Amygdala (tissue), 56 donors: ENCODE results near the gene NTRK3.
A peak's percentile ranks its signal among the peaks of the same experiment; 100 is the strongest.

Experiments
- DNase-seq, 56 donors: peaks; one replicate each; lab custom pipeline; 2025; lab: John Stamatoyannopoulos, UW

Gene NTRK3

DNA sequence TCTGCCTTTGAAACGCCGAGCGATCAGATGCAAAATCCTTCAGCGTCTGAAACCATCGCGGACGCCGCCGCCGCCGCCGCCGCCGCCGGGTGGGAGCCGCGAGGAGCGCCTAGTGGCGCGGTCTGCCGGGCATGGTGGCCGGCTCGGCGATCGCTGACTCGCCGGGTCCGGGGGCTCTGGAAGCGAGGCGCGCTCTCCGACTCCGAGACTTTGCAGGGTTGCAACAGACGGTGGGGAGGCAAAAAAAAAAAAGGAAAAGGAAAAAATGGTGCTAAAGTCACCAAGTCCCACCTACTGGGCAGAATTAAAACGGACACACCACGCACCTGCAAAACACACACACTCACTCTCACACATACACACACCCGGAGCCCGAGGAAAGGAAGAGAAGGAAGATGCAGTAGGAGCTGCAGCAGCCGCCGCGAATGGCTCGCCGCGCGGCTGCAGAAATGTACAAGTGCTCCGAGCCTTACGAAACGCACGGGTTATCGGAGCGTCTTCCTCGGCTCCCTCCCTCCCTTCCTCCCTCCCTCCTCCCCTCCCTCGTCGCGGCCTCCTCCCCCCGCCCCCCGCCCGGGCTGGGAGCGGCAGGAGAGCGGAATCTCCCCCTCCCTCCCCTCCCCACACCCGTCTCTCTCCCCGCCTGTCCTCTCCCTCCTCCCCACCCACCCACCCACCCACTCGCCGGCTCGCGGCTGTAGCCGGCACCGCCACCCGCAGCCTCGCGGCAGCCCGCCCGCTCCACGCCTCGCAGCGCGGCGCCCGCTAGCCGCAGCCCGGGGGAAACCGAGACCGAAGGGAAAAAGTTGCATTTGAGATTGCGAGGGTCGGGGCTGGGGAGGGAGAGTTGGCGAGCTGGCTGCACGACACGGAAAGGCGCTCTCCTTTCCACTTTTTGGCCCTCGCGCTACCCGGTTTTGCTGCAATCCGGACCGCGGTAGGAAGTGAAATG lies at the start of gene NTRK3:
Gene NTRK3, minus strand, starts transcription at position 461 of the 952 bp plus-strand sequence. CDS start 586 bp downstream, outside the sequence.
- DNase-seq, result peak in 40 of 56 donors; percentile 19 to 75 (median 52)

DNA sequence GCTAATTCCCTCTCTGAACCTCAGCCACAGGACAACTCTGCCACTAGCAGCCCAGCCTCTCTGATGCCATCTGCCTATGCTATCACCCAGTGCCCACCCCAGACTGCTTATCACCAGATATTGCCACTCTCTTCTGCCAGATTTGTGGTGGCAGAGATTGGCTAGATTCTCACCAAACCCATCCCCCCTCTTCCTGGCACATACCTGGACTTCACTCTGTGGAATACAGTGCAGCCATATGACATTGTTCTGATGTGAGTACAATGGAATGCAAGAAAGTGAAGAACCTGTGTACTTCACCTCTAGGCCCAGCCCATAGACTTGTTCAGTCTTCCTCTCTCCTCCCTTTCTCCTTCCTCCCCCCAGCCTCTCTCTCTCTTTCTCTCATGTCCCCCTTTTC lies 46.9 kb upstream of the NTRK3 start:
- no peak for DNase-seq

DNA sequence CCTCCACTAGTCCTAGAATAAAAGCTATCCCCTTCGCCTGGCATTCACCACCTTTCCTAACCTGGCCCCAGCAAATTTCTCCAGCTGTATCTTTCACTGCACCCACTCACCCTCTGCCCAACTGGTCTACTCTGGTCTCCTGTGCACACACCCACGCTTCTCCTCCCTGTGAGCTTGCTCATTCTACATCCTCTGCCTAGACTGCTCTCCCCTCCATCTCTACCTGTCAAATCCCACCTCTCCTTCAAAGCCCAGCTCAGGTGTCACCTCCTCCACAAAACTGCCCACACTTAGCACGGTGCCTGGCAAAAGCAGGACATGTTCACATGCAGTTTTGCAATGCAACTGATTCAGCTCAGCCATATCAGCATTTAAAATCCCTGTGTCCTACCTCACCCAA lies 45.8 kb upstream of the NTRK3 start:
- DNase-seq, result peak in 10 of 56 donors; percentile 5 to 43 (median 16)

GRCh38 chr15:88301311-88301710 lies 44.8 kb upstream of the NTRK3 start:
- no peak for DNase-seq

DNA sequence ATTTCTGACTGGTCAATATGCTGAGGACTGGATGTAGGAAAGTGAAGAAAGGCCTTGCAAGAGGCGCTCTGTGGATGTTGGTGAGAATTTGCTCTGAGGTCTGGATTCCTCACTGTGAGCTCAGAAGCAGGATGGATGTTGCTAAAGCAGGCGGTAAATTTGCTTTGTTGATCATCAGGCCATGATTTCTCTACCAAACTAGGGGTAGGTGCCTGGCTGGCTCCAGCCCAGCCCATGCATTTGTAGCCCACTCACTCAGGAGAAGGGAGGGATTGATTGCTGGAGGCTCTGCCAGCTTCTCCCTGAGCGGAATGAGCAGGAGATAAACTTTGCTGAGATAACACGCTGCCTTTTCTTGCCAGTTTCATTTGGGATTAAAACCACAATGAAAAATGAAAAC lies 44.3 kb upstream of the NTRK3 start:
- no peak for DNase-seq

DNA sequence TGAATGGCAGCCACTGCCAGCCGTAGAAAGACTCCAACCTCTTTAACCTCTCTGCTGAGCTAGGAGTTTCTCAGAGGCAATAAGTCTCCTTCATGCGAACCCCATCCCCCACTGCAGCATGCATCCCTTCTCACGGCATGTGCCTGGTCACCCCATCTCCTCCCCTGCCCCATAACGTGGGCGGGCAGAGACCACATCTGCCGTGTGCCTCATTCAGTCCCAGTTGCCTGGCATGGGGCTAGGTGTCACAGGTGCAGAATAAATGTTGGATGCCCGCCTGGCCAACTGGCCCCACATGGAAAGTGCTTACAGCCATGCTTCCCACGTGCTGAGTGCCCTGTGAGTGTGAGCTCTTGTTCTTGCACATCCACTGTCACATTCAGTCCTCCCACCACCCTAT lies 43.5 kb upstream of the NTRK3 start:
- no peak for DNase-seq

GRCh38 chr15:88299497-88299896 lies 43.0 kb upstream of the NTRK3 start:
- DNase-seq, result no peak

- DNase-seq, result no peak
Measured at GRCh38 chr15:88288661-88289060, 32.1 kb upstream of the NTRK3 start.

- no peak for DNase-seq
Measured at GRCh38 chr15:88288206-88288605, 31.7 kb upstream of the NTRK3 start.

DNA sequence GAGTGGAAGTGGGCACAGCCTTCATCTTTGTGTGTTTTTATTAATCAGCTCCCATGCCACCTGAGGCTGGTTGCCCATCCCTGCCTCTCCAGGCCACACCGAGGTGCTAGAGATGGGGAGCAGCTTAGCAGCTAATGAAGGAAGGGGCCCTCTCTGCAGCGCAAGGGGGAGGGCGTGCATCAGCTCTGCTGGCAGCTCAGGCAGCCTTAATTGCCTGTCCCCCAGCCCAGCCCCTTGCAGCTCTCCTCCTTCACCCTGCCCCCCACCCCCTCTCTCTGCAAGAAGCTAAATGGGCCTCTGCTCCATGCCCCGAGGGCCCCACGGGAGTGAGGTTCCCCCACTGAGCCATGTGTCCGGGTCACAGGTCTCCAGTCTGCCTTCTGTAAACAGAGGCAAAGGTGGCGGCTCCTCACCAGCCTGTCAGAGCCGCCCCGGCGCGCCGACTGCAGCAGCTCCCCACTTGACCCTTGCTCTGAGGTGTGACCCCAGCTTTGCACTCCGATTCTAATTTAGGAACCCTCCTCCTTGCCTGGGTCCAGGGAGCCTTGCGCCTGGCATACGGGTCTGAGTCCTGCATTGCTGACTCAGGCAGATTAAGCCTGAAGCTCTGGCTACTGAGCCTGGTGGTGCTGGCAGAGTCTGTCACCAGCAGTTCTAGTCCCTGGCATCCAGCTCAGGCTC lies 27.9 kb upstream of the NTRK3 start:
- no peak for DNase-seq

DNA sequence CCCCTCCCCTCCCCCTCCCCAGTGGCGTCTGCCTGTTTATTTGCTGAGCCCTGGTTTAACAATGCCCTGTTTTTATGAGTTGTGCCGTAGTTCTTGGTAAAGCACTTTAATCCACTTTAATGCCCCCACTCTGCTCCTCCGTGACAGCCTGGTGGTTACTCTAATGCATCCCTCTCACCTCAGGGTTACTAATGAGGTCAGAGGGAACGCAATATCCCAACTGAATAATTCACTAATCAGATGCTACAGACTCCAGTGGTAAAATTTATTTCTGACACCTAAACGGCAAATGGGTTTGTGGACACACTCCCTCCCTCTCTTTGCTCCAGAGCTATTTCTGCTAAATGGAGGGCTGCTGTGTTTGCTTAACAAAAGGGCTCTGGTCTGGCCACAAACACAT lies 26.1 kb upstream of the NTRK3 start:
- no peak for DNase-seq

- DNase-seq, result peak in 4 of 56 donors; percentile 10 to 16 (median 12)
Measured at GRCh38 chr15:88276821-88277410, 20.4 kb upstream of the NTRK3 start.

- DNase-seq, result peak in 9 of 56 donors; percentile 10 to 51 (median 24)
Measured at GRCh38 chr15:88275804-88276203, 19.3 kb upstream of the NTRK3 start.

DNA sequence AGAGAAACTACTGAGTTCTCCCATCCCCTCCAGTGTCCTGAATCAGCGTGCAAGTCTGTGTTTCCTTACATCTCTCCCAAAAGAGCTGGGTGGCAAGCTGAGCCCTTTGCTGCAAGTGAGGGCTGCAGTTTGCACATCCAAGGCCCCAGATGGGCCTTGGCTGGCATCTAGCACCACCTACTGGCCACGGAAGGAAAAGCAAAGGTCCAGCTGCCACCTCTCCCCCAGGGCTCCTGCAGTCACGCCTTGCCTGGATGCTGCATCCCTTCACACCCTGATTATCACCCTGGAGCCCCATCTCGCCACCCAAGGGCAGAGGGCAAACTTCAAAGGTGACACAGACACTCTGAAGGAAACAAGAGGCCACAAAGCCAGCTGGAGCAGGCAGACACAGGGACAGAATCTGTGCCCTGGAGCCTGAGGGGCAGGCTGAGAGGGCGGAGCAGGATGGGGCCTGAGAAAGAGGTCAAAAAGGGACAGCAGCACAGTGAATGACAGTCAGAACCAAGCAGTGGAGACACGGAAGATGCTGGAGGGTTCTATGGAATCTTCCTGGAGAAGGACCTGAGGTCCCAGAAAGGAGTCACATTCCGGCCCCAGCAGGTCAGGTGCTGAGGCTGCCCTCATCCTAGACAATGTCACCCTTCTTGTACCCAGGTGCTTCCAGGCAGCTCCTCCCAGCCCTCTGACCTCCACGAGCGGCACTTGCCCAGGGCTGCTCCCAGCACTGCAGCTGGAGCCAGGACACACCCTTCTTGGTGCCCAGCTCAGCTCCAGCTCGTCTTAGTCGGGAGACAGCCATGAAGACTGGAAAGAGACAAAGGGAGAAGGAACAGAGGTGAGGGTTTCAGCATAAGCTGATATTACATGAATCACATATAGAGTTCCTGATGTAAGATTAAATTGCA lies 18.3 kb upstream of the NTRK3 start:
- peak in 48 of 56 donors; percentile 11 to 80 (median 46) for DNase-seq

- DNase-seq, result no peak
Measured at GRCh38 chr15:88272421-88272820, 15.9 kb upstream of the NTRK3 start.

GRCh38 chr15:88269356-88270062 lies 13.0 kb upstream of the NTRK3 start:
- DNase-seq, result peak in 1 of 56 donors; percentile 17

DNA sequence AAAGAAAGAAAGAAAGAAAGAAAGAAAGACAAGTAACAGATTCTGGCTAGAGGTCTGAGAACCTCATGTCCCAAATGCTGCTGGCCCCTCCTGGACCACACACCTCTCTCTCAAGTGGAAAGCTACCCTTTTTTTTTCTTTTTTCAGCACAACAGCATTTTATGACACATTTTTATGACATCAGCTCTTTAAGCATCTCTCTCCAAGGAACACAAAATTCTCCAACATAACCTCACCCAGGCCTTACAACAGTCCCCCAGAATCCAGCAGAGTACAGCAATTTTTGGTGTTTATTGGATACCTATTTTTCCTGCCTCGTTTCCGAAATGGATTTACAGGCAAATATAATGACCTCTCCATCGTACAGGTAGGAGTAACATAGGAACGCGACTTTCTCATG lies 11.2 kb upstream of the NTRK3 start:
- DNase-seq, result no peak

DNA sequence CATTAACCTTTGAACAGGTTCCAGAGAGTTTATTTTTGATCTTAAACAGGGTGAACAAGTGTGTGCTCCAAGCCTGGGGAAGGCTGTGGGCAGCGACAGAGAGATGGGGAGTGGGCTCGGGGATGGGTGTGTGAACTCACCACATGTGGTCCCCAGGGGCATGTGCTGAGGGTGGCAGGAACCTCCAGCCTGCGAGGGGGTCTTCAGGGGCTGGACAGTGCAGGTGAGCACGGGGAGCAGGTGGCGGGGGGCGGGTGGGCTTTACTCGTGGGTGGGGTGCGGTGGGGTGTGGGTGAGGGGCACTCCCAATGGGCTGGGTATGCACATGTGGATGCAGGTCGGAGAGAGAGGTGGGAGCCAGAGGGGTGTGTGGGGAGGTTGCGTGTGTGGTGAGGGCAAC lies 9.6 kb upstream of the NTRK3 start:
- no peak for DNase-seq

DNA sequence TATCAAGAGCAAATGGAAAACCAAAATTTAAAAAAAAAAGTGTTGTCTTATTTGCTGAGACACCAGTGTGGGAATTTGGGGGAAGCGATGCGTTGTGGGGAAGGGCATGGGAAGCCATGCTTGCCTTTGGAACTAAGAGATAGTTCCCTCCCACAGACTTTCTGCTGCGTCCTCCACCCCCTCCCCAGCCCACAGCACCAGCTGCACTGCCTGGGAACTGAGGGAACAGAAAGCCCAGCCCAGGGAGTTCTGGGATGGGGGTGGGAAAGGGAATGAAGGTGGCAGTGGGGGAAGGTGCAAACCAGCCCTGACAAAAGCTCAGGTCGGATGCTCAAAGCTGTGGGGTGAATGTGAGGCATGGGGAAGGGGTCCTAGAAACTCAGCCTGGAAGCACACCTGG lies 8.1 kb upstream of the NTRK3 start:
- no peak for DNase-seq

GRCh38 chr15:88262064-88262463 lies 5.5 kb upstream of the NTRK3 start:
- DNase-seq, result no peak
